Measurements from ENCODE around the gene EXD2. TPM values are rescaled to one million over a fixed set of nuclear protein-coding genes. Genes with fewer than 3 reads are reported as not detected.

EXD2 gene
- total and polyA plus RNA-seq, 10 donors = 3.7 to 18.5 (median 12.5) TPM

GRCh38 chr14:69259527-69260189 lies 68.4 kb downstream of the EXD2 start, which contains the start of gene GALNT16:
GALNT16 (plus strand) TSS chr14:69260158; CDS start chr14:69260291, 133 bp downstream.
- 2 to 8% (median 3%) methylated on average over 20 to 74 of the region's 74 CpGs for WGBS, 5 donors
- peak within 1 kb of the TSS in 7 of 8 donors; percentile 32 to 61 (median 47) for H3K27ac ChIP-seq
- peak within 1 kb of the TSS; percentile 40 to 76 (median 54) for H3K4me3 ChIP-seq
- H3K36me3 ChIP-seq = no peaks in the 10 kb centered on the region
- H3K27me3 ChIP-seq (replicated peaks in 1 of 7) = peaks cover 3 to 84% (median 34%) of the 10 kb centered on the region in 7 donors
- intact Hi-C loops (cut with DNase I; ENCODE audit: low total_unique reads) = no loop called here
- no peak for TF ChIP-seq POLR2A (IDR thresholded peaks at IDR 0.05)
- peak in 4 of 11 experiments; percentile 13 to 29 (median 21) for TF ChIP-seq CTCF (IDR thresholded peaks at IDR 0.05 in 8 of 11, conservative IDR thresholded peaks at IDR 0.05 in 3 of 11)
- no peaks in the 10 kb centered on the region for H3K9me3 ChIP-seq
- H3K4me1 ChIP-seq = peaks cover 6 to 39% (median 31%) of the 10 kb centered on the region in 6 donors
- DNase-seq = peak; percentile 74

GRCh38 chr14:69260190-69260860 lies 69.0 kb downstream of the EXD2 start:
- TF ChIP-seq POLR2AphosphoS5 (IDR thresholded peaks at IDR 0.05) (no peak), CTCF (IDR thresholded peaks at IDR 0.05 in 8 of 11, conservative IDR thresholded peaks at IDR 0.05 in 3 of 11) (no peak), POLR2A (IDR thresholded peaks at IDR 0.05) (no peak)
- WGBS, 5 donors = 0 to 3% (median 1%) methylated on average over 9 to 78 of the region's 78 CpGs
- Histone ChIP-seq H3K36me3 (no peaks in the 10 kb centered on the region), H3K4me1 (peaks cover 6 to 39% (median 30%) of the 10 kb centered on the region in 6 donors), H3K4me3 (peak overlapping the region; percentile 40 to 76 (median 54)), H3K9me3 (no peaks in the 10 kb centered on the region), H3K27me3 (replicated peaks in 1 of 7) (peaks cover 3 to 89% (median 34%) of the 10 kb centered on the region in 7 donors), H3K27ac (peak overlapping the region in 7 of 8 donors; percentile 32 to 61 (median 47))
- intact Hi-C loops (cut with DNase I; ENCODE audit: low total_unique reads) = no loop called here
- DNase-seq = no peak

GRCh38 chr14:69260861-69261564 lies 69.7 kb downstream of the EXD2 start:
- peaks cover 3 to 91% (median 34%) of the 10 kb centered on the region in 7 donors for H3K27me3 ChIP-seq (replicated peaks in 1 of 7)
- TF ChIP-seq POLR2AphosphoS5 (IDR thresholded peaks at IDR 0.05) (peak in 1 of 3 donors; percentile 13), CTCF (IDR thresholded peaks at IDR 0.05 in 8 of 11, conservative IDR thresholded peaks at IDR 0.05 in 3 of 11) (peak in 9 of 11 experiments; percentile 46 to 85 (median 72)), POLR2A (IDR thresholded peaks at IDR 0.05) (no peak)
- intact Hi-C loops (cut with DNase I; ENCODE audit: low total_unique reads) = no loop called here
- H3K9me3 ChIP-seq = no peaks in the 10 kb centered on the region
- H3K27ac ChIP-seq = peak overlapping the region in 5 of 8 donors; percentile 32 to 61 (median 48)
- 1 to 3% (median 1%) methylated on average over 25 to 64 of the region's 64 CpGs for WGBS, 5 donors
- H3K36me3 ChIP-seq = no peaks in the 10 kb centered on the region
- H3K4me1 ChIP-seq = peaks cover 6 to 39% (median 30%) of the 10 kb centered on the region in 6 donors
- DNase-seq = peak; percentile 75
- H3K4me3 ChIP-seq = peak overlapping the region; percentile 40 to 76 (median 54)
